Bronchial epithelial cell (primary cell): ENCODE results near the gene AP2B1. TPM values are rescaled to one million over a fixed set of nuclear protein-coding genes. Genes with fewer than 3 reads are reported as not detected.

ENCODE experiments used
- DNase-seq: peaks from one replicate; pipeline ENCODE4 v3.0.0-alpha.2; 2010; ENCODE audit warnings: low read depth
- FAIRE-seq: peaks from 2 replicates; lab custom pipeline; 2011; peaks lifted over from hg19 to GRCh38; lab: Jason Lieb, UNC
- H3K27me3 ChIP-seq: 2 replicates; pipeline ENCODE4 v1.5.1; 2011; ENCODE audit warnings: low read length; ENCODE audit not compliant: control insufficient read depth, insufficient read depth
- H3K36me3 ChIP-seq: 2 replicates; pipeline ENCODE4 v1.5.1; 2011; ENCODE audit warnings: low read length; ENCODE audit not compliant: control insufficient read depth, insufficient read depth
- H3K4me3 ChIP-seq: 2 replicates; pipeline ENCODE4 v1.5.1; 2011; ENCODE audit warnings: mild to moderate bottlenecking, low read depth, low read length, control low read depth
- CTCF ChIP-seq: IDR thresholded peaks from 2 replicates; pipeline ENCODE4 v1.5.1; 2011; ENCODE audit warnings: mild to moderate bottlenecking, moderate library complexity, low read length, control low read depth, inconsistent platforms; ENCODE audit not compliant: insufficient read depth, severe bottlenecking
- total RNA-seq: library from RNA; depleted of rRNA; stranded (reverse); fragments of >200 nt; gene quantifications from 2 replicates; pipeline ENCODE4 v1.2.1, GENCODE V29; 2014

AP2B1 gene
- total RNA-seq, 1 donor from 2014 or later = 50.8 TPM

- no peak overlapping the region for H3K4me3 ChIP-seq
- no peak for TF ChIP-seq CTCF
- H3K36me3 ChIP-seq = no peaks in the 10 kb centered on the region
- H3K27me3 ChIP-seq = no peaks in the 10 kb centered on the region
- DNase-seq (no peak), FAIRE-seq (no peak)
Measured at GRCh38 chr17:35566968-35567367, 20.2 kb upstream of the AP2B1 start.

GRCh38 chr17:35568561-35568960 lies 18.6 kb upstream of the AP2B1 start:
- DNase-seq (peak; percentile 56), FAIRE-seq (no peak)
- Histone ChIP-seq H3K36me3 (peaks cover under 1% of the 10 kb centered on the region), H3K27me3 (no peaks in the 10 kb centered on the region), H3K4me3 (peak overlapping the region; percentile 63)
- TF ChIP-seq CTCF = no peak

- DNase-seq (no peak), FAIRE-seq (no peak)
- no peak for TF ChIP-seq CTCF
Measured at GRCh38 chr17:35569405-35569804, 17.7 kb upstream of the AP2B1 start.

GRCh38 chr17:35575759-35576158 lies 11.4 kb upstream of the AP2B1 start:
- FAIRE-seq (no peak), DNase-seq (no peak)
- TF ChIP-seq CTCF = no peak
- peaks cover 1% of the 10 kb centered on the region for H3K36me3 ChIP-seq
- no peak overlapping the region for H3K4me3 ChIP-seq
- H3K27me3 ChIP-seq = no peaks in the 10 kb centered on the region

More at GRCh38 chr17:35569405-35569804, 17.7 kb upstream of the AP2B1 start:
- Histone ChIP-seq H3K27me3 (no peaks in the 10 kb centered on the region), H3K4me3 (no peak overlapping the region), H3K36me3 (peaks cover 1% of the 10 kb centered on the region)

- H3K36me3 ChIP-seq = peaks cover 1% of the 10 kb centered on the region
- no peaks in the 10 kb centered on the region for H3K27me3 ChIP-seq
- DNase-seq (no peak), FAIRE-seq (no peak)
- no peak for TF ChIP-seq CTCF
- peak overlapping the region; percentile 71 for H3K4me3 ChIP-seq
Measured at GRCh38 chr17:35577830-35578196, 9.3 kb upstream of the AP2B1 start.

GRCh38 chr17:35578197-35578928 lies 8.8 kb upstream of the AP2B1 start, which contains the start of gene PEX12:
Gene PEX12, minus strand, starts transcription at chr17:35578571. Its CDS starts 550 bp downstream, at chr17:35578021.
- Histone ChIP-seq H3K4me3 (peak within 1 kb of the TSS; percentile 71), H3K36me3 (peaks cover 1% of the 10 kb centered on the region), H3K27me3 (no peaks in the 10 kb centered on the region)
- no peak for TF ChIP-seq CTCF
- no peak for FAIRE-seq
- DNase-seq = peak; percentile 72
